Muscle layer of duodenum (tissue), 2 donors: ENCODE data around the gene AFM.

ENCODE experiments used
- H3K27ac ChIP-seq: one replicate; pipeline ENCODE4 v1.7.0; 2013; ENCODE audit warnings: mild to moderate bottlenecking, low read length
- H3K27me3 ChIP-seq: one replicate; pipeline ENCODE4 v1.7.0; 2013; ENCODE audit warnings: low read depth, mild to moderate bottlenecking, control low read depth, low read length
- H3K36me3 ChIP-seq, 2 donors: one replicate each; pipeline ENCODE4 v1.7.0; 2013; ENCODE audit warnings: low read length in 2 of 2, control low read depth in 1 of 2, mild to moderate bottlenecking in 1 of 2; ENCODE audit not compliant: insufficient read depth in 2 of 2, control insufficient read depth in 1 of 2
- H3K4me1 ChIP-seq, 2 donors: one replicate each; pipeline ENCODE4 v1.7.0; 2013; ENCODE audit warnings: low read length in 2 of 2, mild to moderate bottlenecking in 2 of 2, control low read depth in 1 of 2, moderate library complexity in 1 of 2; ENCODE audit not compliant: insufficient read depth in 2 of 2, control insufficient read depth in 1 of 2
- H3K4me3 ChIP-seq, 2 donors: one replicate each; pipeline ENCODE4 v1.7.0; 2013; ENCODE audit warnings: low read length in 2 of 2, low read depth in 1 of 2, mild to moderate bottlenecking in 1 of 2
- H3K9me3 ChIP-seq, 2 donors: one replicate each; pipeline ENCODE4 v1.7.0; 2013; ENCODE audit warnings: low read length in 2 of 2, control low read depth in 1 of 2, mild to moderate bottlenecking in 1 of 2; ENCODE audit not compliant: control insufficient read depth in 1 of 2
- donor health status: healthy.

The AFM gene, protein sequence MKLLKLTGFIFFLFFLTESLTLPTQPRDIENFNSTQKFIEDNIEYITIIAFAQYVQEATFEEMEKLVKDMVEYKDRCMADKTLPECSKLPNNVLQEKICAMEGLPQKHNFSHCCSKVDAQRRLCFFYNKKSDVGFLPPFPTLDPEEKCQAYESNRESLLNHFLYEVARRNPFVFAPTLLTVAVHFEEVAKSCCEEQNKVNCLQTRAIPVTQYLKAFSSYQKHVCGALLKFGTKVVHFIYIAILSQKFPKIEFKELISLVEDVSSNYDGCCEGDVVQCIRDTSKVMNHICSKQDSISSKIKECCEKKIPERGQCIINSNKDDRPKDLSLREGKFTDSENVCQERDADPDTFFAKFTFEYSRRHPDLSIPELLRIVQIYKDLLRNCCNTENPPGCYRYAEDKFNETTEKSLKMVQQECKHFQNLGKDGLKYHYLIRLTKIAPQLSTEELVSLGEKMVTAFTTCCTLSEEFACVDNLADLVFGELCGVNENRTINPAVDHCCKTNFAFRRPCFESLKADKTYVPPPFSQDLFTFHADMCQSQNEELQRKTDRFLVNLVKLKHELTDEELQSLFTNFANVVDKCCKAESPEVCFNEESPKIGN

DNA sequence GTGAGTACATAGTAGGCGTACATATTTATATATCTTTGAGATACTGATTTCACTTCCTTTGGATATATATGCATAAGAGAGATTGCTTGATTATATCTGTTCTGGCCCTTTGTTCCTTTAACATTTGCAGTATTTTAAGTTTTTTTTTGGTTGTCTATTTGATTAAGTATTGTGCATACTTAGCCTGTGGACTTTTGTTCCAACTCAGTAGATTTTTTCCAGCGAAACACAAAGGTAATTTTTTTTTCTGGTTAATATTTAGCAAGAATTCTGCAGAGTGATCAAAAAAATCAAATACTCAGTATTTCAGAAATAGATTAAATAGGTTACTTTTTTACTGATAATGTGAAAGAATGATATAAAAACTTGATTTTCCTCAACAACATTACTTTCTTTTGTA, at the start of gene AFM:
TSS of gene AFM (plus strand) at position 388 of the 400 bp plus-strand sequence. CDS start 31 bp downstream, outside the sequence.
- Histone ChIP-seq H3K36me3 (no peaks in the 10 kb centered on the region), H3K4me1 (no peaks in the 10 kb centered on the region), H3K27me3 (no peaks in the 10 kb centered on the region), H3K9me3 (no peaks in the 10 kb centered on the region), H3K27ac (no peak within 1 kb of the TSS), H3K4me3 (no peak within 1 kb of the TSS)

DNA sequence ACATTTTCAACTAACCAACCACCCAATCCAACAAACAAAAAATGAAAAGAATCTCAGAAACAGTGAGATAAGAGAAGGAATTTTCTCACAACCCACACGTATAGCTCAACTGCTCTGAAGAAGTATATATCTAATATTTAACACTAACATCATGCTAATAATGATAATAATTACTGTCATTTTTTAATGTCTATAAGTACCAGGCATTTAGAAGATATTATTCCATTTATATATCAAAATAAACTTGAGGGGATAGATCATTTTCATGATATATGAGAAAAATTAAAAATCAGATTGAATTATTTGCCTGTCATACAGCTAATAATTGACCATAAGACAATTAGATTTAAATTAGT, 49.8 kb upstream of the AFM start:
- Histone ChIP-seq H3K9me3 (no peaks in the 10 kb centered on the region), H3K27ac (no peak overlapping the region), H3K4me3 (no peak overlapping the region), H3K36me3 (no peaks in the 10 kb centered on the region), H3K4me1 (no peaks in the 10 kb centered on the region), H3K27me3 (no peaks in the 10 kb centered on the region)

DNA sequence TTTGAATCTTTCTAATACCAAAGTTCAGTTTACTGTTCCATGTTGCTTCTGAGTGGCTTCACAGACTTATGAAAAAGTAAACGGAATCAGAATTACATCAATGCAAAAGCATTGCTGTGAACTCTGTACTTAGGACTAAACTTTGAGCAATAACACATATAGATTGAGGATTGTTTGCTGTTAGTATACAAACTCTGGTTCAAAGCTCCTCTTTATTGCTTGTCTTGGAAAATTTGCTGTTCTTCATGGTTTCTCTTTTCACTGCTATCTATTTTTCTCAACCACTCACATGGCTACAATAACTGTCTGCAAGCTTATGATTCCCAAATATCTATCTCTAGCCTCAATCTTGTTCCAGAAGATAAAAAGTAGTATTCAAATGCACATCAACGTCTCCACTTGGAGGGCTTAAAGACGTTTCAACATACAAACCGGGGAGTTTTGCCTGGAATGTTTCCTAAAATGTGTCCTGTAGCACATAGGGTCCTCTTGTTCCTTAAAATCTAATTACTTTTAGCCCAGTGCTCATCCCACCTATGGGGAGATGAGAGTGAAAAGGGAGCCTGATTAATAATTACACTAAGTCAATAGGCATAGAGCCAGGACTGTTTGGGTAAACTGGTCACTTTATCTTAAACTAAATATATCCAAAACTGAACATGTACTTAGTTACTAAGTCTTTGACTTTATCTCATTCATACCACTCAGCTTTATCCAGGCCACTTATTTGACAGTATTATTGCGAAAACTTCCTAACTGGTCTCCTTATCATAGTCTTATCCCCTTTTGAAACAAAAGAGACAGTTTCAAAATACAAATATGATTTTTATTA, 49.2 kb upstream of the AFM start:
- Histone ChIP-seq H3K36me3 (no peaks in the 10 kb centered on the region), H3K9me3 (no peaks in the 10 kb centered on the region), H3K4me1 (no peaks in the 10 kb centered on the region), H3K27ac (no peak overlapping the region), H3K27me3 (no peaks in the 10 kb centered on the region), H3K4me3 (no peak overlapping the region)

DNA sequence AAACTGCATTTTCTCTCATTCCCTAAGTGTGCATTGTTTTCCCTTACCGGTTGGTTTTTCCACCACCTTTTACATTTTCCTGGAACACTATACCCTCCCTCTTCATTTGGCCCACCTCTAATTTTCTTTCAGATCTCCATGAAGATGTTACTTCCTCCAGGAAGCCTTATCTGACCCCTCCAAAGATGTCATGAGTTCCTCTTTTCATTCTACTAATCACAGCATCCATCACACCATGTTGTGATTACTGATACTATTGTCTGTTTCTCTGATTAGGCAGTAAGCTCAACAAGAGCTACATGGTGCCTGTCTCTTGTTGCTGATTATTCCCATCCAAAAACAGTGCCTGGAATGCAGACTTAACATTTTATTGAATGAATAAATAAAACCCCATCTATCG, 48.4 kb upstream of the AFM start:
- Histone ChIP-seq H3K9me3 (no peaks in the 10 kb centered on the region), H3K27ac (no peak overlapping the region), H3K4me1 (no peaks in the 10 kb centered on the region), H3K27me3 (no peaks in the 10 kb centered on the region), H3K4me3 (no peak overlapping the region), H3K36me3 (no peaks in the 10 kb centered on the region)

DNA sequence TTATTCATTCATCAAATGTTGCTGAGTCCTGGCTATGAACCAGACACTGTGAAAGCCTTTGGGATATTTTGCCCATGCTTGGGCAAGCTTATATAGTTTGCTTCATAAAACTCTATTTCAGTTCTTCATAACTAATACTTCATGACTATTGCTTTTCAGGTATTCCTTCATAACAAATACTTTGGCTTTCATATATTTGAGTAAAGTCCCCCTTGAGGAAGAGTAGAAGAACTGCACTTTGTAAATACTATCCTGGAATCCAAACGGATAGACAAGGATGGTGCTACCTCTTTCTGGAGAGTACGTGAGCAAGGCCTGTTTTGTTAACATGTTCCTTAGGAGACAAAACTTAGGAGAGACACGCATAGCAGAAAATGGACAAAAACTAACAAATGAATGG, 47.2 kb upstream of the AFM start:
- Histone ChIP-seq H3K36me3 (no peaks in the 10 kb centered on the region), H3K4me3 (no peak overlapping the region), H3K4me1 (no peaks in the 10 kb centered on the region), H3K9me3 (no peaks in the 10 kb centered on the region), H3K27ac (no peak overlapping the region), H3K27me3 (no peaks in the 10 kb centered on the region)

DNA sequence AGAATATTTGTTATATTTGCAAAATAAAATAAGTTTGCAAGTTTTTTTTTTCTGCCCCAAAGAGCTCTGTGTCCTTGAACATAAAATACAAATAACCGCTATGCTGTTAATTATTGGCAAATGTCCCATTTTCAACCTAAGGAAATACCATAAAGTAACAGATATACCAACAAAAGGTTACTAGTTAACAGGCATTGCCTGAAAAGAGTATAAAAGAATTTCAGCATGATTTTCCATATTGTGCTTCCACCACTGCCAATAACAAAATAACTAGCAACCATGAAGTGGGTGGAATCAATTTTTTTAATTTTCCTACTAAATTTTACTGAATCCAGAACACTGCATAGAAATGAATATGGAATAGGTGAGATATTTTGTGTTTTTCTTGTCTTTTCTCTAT, 45.6 kb upstream of the AFM start, which contains the start of gene AFP:
TSS of gene AFP (plus strand) at position 238 of the 400 bp plus-strand sequence. CDS start at position 280, 42 bp downstream.
- no peak within 1 kb of the TSS for H3K4me3 ChIP-seq
- H3K27me3 ChIP-seq, result no peaks in the 10 kb centered on the region
- no peaks in the 10 kb centered on the region for H3K36me3 ChIP-seq
- no peaks in the 10 kb centered on the region for H3K9me3 ChIP-seq
- H3K4me1 ChIP-seq, result no peaks in the 10 kb centered on the region
- no peak within 1 kb of the TSS for H3K27ac ChIP-seq

DNA sequence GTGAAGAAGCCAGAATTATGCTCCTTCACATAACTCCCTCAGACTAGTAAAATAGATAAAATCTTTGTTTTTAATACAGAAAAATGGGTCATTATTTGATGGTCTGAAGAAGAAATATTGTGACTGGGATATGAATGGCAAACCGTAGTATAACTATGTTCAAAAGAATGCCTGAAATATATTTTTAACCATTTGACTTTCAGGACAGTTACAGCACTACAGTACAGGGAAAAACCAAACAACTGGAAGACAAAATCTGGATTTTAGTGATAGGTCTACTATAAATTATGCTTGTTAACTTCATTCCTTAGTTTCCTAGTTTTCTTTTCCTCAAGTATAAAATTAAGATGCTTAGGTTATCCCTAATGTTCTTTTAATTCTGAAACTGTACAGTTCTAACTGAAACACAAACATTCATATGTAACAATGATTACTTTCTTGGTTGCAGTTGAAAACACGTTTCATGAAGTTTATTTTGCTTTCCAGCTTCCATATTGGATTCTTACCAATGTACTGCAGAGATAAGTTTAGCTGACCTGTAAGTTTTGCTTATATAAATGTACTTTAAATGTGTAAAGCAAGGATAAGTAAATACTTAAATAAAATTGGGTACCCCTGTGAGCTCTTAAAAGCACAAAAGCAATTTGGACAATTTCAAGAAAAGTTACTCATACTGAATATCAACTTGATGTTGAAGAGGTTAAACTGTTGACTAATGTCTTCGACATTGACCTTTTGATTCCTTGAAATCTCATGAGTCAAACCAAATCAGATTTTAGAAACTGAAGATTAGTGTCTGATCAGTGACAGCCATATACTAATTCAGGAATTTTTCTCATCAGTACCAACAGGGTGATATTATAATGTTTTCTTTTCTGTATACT, 44.6 kb upstream of the AFM start:
- Histone ChIP-seq H3K9me3 (no peaks in the 10 kb centered on the region), H3K4me1 (no peaks in the 10 kb centered on the region), H3K4me3 (no peak overlapping the region), H3K27ac (no peak overlapping the region), H3K27me3 (no peaks in the 10 kb centered on the region), H3K36me3 (no peaks in the 10 kb centered on the region)

DNA sequence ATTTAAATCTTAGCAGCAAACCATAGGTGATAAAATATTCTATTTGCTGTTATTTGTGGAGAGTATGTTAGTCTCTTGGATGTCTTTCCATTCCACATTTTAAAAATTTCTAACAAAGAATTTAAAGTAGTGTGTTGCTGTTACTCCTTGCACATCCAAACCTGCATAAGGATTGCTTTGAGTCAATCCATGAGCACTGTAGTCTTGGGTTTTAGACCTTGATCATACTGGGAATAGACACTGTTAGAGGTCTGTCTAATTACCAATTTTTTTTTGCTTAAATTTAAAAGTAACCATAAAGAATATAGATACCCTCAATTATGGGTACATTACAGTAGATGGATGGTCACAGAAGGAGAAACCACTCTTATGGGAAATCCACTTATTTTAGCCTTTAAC, 44.0 kb upstream of the AFM start:
- H3K27me3 ChIP-seq, result no peaks in the 10 kb centered on the region
- no peak overlapping the region for H3K4me3 ChIP-seq
- no peaks in the 10 kb centered on the region for H3K4me1 ChIP-seq
- H3K27ac ChIP-seq, result no peak overlapping the region
- no peaks in the 10 kb centered on the region for H3K9me3 ChIP-seq
- no peaks in the 10 kb centered on the region for H3K36me3 ChIP-seq

DNA sequence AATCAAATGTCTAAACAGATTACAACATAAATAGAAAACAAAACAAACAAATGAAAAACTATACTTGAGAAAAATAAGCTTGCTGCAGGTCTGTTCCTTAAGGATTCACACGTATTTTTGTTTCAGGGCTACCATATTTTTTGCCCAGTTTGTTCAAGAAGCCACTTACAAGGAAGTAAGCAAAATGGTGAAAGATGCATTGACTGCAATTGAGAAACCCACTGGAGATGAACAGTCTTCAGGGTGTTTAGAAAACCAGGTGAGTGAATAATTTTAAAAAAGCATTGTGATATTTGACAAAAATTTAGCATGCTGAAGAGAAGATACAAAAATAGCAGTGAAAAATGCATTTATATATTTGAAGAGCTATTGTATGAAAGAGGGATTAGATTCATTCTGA, 43.5 kb upstream of the AFM start:
- Histone ChIP-seq H3K4me3 (no peak overlapping the region), H3K27ac (no peak overlapping the region), H3K27me3 (no peaks in the 10 kb centered on the region), H3K4me1 (no peaks in the 10 kb centered on the region), H3K36me3 (no peaks in the 10 kb centered on the region), H3K9me3 (no peaks in the 10 kb centered on the region)

DNA sequence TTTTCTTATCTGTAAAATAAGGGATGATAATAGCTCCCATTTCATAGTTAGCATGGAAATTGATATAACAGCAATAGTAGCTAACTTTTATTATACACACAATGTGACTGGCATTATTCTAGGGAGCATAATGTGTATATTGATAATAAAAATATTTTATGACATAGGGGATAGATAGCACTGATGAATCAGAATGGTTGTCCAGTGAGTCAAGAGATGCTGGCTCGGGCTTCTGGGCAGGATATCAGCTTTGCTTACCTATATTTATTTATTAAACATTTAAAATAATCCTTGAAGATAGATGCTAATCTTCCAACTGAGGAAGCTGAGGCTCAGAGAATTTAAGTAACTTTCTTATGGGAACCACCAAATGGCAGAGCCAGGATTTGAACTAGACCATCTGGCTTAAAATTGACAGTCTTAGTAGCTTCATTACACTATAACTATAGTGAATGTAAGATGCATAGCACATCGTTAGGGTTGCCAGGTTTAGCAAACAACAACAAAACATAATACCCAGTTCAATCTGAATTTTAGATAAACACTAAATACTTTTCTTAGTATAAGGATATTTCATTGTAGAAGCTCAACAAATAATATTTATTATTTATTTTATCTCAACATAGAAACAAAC, 42.8 kb upstream of the AFM start:
- Histone ChIP-seq H3K4me3 (no peak overlapping the region), H3K36me3 (no peaks in the 10 kb centered on the region), H3K27ac (no peak overlapping the region), H3K9me3 (no peaks in the 10 kb centered on the region), H3K27me3 (no peaks in the 10 kb centered on the region), H3K4me1 (no peaks in the 10 kb centered on the region)
